CD4-positive, alpha-beta T cell treated with Interleukin-2 at 100 ng/mL for 4 hours (primary cell): ENCODE results near the gene UTS2R.
"Not testable (repeated sequence)": the region's sequence is repeated elsewhere in the genome, so short reads cannot be mapped to it uniquely, and the experiment has no call there.

Source experiments
- DNase-seq: peaks from one replicate; pipeline ENCODE4 v3.0.0-alpha.2; 2020; ENCODE audit warnings: low spot score

The UTS2R gene

DNA sequence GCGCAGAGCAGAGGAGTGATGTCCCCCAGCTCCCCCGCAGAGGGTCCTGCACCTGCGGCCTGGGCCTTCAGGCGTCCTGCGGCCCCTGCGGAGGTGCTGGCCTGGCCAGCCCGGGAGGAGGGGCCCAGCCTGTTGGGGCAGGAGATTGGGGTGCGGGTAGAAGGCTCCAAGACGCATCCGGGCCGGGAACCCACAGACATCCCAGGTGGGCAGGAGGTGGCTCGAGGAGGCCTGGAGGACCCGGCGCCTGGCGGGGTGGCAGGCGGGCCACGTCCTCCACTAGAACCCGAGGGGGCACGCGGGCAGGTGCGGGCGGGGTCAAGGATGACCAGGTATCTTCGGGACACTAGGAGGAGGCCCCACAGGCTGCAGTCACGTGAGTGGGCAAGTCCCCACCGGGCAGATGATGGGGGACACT lies 37.4 kb upstream of the UTS2R start:
- no peak for DNase-seq

DNA sequence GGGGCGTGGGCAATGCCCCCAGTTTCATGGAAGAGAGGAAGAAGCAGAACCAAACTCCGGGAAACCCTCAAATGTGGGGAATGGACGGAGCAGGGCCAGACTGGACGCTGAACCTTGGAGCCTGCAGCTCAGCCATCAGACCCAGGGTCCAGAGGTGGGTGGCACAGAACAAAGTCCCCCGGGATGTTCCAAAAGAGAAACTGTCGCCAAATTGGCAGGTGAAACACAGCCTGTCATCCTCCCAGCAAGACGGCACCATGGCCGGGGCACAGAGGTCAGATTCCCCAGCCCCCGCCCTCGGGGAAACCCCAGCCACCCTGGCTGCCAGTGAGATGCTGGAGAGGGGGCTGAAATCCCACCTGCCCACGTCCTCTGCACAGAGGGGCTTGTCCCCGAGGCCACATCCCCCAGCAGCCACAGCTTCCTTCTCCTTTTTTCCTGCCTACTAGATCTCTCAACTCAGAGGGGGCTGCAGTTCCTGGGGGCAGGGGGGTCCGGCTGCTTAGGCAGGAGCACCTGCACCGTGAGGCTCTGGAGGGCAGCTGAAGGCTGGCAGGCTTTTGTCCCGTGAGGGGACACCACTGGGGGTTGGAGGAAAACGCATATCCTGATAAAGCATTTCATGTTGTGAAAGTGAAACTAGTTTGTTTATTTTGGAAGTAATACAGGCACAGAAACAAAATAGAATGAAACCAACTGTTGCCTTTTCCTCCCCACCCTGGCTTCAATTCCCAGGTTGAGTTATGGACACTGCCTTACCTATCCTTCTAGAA lies 36.8 kb upstream of the UTS2R start:
- no peak for DNase-seq

DNA sequence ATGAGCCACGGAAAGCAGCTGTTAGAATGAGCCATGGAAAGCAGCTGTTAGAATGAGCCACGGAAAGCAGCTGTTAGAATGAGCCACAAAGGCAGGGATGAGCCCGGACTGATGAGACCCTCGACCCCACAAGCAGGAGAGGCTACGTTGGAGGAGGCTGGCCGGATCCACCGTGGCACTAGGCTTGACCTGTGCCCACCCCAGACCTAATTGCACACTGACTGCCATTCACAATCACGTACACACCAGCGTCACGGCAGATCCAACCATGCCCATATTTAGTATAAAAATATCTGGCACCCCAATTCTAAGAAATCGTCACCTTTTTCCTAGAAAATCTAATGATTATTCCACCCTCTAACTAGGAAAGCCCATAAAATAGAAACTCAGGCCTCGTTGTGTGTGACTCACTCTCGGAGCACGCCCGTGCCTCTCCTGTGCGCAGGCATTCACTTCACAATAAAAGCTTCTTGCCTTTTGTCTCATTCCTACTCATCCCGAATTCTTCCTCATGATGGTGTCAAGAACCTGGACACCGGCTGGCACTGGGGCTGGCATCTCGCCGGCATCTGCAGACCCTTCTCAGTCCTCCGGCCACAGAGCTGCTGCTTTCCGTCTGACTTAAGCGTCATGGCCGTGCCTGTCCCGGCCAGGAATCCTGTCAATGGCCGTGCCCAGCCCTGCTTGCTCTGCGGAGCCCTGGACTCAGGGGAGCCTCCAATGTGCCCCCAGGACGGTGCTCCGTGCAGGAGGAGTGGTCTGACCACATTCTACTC lies 32.5 kb upstream of the UTS2R start:
- peak; percentile 34 for DNase-seq

DNA sequence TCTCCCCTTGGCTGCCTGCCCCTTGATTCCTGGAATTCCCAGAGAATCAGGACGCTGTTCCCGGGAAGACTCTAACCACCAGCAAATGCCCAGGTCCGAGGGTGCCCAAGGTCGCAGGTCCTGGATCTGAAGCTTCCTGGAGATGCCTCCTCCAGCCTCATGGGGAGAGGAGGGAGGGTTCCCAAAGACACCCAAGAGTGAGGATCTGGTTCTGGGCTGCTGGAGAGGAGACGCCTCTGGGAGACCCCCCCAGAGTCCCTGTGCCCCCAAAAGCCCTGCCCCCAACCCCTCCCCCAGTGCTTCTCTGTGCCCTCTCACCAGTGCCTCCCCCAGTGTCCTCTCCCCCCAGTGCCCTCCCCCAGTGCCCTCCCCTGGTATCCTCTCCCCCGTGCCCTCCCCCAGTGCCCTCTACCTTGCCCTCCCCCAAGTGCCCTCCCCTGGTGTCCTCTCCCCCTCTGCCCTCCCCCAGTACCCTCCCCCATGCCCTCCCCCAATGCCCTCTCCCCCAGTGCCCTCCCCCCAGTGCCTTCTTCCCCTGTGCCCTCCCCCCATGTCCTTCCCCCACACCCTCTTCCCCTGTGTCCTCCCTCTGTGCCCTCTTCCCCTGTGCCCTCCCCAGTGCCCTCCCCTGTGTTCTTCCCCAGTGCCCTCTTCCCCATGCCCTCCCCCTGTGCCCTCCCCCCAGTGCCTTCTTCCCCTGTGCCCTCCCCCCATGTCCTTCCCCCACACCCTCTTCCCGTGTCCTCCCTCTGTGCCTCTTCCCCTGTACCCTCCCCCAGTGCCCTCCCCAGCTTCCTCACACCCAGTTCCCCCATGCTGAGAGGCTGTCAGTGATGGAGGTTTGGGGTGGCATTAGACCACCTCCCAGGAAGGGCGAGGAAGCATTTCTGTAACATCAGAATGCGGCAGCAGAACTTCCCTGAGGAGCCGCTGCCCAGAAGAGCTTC lies 31.7 kb upstream of the UTS2R start:
- no peak for DNase-seq

DNA sequence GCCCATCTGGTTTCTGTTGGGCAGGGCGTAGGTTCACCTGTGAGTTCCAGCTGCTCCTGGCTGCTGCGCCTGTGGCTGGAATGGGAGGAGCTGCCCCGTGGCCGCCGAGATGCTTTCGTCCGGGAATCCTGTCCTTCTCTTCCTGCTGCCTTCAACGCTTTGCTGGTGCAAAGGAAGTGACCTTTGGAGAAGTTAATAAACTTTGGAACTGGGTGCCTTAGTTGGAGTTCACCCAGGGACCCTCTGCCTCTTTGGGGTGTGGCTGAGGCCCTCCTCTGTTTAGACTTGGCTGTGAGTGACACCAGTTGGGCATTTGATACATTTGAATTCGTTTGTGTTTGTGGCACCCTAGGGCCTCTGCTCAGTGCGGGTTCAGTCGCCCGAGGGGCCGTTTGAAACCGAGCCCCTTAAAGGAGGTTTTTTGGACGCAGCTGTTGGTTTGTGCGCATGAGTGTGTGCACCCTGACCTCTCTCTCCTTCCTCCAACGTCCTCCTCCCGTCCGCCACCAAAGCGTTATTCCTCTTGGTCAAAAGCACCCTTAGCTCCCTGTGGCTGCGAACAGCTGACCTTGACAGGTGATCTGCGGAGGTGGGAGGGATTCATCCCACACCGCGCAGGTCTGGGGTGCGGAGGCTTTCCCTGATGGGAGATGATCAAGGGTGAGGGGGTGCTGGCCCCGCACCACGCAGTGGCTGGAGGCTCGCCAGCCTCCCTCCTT lies 29.0 kb upstream of the UTS2R start:
- DNase-seq = no peak

DNA sequence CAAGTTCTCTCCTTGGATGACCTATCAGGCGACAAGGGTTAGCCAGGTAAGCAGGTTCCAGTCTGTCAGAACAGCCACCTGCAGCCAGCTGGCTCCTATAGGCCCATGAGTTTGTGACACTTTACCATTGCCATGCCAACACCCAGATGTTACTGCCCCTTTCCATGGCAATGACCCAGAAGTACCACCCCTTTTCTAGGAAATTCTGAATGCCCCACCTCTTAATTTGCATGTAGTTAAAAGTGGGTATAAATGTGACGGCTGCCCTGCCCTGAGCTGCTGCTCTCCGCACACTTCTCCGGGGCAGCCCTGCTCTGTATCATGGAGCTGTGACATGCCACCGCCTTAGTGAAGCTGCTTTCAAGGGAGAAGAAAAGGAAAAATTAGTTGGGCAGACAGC lies 28.0 kb upstream of the UTS2R start:
- no peak for DNase-seq

DNA sequence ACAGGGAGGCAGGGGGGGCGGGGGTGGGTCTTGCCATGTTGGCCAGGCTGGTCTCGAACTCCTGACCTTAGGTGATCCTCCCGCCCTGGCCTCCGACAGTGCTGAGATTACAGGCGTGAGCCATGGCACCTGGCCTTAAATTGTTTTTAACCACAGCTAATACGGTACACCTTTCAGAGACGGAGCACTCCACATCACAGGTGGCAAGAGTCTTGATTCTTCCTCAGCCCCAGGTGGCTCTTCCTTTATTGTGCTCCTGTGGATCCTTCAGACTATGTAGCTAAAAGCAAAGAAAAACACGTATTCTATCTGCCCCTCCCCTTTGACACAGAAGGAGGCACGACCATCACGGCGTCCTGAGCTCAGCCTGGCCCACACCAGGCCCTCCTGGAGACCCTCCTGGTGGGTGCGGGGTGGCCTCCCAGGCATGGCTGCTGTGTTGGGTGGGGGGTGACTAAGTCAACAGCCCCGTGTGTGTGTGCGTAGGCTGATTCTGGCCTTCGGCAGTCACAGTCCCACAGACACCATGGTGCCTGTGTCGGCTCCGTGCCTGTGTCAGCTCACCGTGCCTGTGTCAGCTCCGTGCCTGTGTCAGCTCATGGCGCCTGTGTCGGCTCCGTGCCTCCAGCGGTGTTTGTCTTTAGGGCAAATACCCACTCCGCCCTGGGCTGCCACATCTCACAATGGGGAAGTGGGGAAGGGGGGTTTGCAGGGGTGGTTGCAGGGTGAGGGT lies 27.2 kb upstream of the UTS2R start:
- DNase-seq = no peak

DNA sequence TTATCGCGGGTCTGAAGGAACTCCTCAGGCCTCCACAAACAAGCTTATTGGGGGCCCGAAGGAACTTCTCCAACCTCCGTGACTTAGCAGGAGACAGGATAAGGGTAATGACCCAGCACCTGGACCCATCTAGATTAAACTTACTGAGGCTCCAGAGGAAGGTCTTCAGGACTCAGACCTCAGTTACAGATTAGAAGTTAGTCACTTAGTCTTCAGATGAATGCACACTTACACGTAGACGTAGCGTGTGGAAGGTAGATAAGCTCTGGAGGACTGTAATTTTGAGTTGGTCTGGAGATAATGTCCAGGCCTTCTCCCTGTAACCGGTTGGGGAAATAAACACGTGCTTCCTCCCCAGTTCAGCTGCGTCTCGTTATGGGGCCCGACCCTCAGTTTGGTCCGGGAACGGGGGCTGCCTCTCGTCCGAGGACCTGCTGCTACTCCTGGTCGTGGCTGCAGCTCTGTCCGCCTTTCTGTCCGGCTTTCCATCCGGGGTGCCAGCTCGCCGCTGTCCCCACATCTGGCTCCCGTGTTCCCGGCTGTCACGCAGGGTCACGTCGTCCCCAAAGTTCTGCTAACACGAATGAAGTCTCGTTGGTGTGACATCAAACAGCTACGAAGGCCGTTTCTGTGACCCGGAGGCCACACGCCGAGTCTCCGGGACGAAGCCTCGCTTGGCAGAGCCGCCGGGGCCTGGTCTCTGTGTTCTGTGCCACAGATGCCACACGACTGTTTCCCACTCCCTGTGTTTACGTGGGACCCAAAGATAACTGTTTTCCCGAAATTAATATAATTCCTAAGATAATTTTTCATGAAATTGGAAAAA lies 26.2 kb upstream of the UTS2R start:
- DNase-seq = no peak

DNA sequence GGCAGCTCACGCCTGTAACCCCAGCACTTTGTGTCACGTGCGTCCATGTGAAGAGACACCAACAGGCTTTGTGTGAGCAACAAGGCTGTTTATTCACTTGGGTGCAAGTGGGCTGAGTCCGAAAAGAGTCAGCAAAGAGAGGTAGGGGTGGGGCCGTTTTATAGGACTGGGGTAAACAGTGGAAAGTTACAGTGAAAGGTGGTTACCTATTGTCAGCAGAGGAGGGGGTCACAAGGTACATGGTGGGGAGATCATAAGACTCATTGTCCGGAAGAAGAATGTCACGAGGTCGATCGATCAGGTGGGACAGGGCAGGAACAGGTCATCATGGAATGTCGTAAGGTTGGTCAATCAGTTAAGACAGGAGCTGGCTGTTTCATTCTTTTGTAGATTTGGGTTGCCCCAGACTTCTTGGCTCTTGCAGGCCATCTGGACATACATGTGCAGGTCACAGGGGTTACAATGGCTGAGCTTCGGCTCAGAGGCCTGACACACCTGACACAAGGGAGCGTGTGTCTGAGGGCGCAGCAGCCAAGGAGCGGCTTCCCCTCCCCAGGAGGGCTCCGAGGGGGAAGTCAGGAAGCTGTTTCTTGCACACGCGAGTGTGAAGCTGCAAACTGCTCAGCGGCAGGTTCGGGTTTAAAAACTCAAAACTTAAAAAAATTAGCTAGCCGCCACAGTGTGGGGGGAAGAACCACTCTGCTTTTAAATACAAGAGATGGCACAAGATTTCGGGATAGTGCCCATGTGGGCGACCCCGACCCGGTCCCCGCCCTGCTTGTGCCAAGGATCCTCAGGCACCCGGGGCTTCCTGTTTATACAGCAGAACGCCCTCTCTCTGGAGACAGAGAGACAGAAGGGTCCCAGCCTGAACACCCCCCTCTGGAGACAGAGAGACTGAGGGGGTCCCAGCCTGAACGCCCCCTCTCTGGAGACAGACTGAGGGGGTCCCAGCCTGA lies 24.9 kb upstream of the UTS2R start:
- no peak for DNase-seq

DNA sequence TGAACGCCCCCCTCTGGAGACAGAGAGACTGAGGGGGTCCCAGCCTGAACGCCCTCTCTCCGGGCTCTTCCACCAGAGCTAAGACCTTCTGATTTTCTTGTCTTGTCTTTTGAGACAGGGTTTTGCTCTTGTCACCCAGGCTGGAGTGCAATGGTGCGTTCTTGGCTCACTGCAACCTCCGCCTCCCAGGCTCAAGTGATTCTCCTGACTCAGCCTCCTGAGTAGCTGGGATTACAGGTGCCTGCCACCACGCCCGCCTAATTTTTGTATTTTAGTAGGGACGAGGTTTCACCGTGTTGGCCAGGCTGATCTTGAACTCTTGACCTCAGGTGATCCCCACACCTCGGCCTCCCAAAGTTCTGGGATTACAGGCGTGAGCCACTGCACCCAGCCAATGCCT lies 23.6 kb upstream of the UTS2R start:
- not testable (repeated sequence) for DNase-seq

DNA sequence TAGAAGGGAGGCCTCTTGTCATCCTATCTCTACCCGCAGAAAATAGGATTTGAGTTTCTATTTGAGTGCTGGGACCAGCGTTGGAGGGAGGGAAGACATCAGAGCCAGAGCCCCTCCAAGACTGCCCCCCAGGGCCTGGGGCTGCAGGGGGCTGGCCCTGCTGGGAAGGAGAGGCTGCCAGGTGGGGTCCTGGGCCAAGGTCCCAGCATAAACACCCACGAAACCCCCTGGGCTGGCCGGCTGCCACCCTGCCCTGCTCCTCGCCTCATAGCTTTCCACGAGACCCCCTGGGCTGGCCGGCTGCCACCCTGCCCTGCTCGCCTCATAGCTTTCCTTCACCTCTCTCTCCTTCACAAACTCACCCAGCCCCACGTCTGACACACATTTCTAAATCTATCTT lies 23.1 kb upstream of the UTS2R start:
- DNase-seq = no peak

DNA sequence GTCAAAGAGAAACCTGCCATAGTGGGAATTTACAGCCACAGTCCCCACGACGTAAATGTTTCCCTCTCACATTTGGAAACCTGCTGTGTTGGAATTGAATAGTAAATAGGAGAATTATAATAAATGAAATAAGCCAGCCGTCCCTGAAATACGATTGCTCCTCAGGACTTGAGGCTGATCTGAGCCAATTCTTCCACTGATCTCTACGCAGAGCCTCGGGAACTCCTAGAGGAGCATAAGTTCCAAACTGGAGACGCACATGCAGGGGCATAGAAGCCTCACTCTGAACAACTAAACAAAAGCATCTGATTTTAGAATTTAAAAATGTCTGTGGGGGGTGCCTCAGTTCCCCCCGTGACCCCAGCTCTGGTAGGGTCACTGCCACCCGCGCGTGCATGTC lies 22.7 kb upstream of the UTS2R start:
- DNase-seq = no peak

DNA sequence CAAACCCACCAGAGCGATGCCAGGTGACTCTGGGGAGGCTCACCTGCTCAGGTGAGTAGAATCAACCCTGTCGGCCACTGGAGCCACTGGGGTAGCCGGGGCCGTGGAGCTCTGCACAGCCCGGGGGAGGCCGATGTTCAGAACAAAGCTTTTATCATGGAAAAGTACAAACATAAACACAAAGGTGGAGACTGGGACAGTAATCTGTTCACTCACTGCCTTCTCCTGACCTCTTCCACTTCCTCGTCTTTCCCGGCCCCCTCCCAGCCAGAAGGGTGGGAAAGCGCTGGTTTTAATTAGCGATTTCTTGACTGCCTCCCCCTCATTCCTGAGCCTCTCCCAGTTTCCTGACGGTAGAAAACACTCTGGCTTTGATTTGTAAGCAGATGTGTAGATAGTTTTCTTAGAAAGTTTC lies 22.3 kb upstream of the UTS2R start:
- no peak for DNase-seq

DNA sequence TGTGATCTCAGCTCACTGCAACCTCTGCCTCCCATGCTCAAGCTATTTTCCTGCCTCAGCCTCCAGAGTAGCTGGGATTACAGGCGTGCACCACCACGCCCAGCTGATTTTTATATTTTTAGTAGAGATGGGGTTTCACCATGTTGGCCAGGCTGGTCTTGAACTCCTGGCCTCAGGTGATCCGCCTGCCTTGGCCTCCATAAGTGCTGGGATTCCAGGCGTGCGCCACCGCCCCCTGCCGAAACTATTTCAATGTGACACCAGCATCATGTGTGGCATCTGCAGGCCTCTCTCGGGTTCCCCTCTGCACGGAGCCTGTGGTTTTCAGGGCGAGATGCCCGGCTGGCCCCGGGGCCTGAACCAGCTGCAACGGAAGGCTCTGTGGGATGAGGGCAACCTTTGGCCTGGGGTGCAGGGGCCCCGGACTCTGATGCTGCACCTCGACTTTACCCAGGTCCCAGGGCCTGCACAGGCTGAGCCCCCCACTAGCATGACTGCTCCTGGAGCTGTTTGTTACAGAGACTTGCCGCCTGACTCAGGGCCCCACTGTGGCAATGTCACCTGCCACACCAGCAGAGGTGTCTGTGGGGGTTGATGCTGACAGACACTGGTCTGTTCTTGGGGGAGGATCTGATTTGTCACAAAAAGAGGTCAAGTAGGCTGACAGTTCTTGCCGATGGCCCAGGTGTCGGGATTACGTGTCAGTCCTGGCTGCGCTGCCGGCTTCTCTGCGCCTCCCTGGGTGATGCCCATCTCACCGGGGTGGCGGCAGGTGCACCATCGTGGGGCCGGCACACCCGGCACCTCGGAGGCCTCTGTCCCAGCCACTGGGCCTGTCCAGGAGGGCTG lies 21.2 kb upstream of the UTS2R start:
- DNase-seq = peak; percentile 46

DNA sequence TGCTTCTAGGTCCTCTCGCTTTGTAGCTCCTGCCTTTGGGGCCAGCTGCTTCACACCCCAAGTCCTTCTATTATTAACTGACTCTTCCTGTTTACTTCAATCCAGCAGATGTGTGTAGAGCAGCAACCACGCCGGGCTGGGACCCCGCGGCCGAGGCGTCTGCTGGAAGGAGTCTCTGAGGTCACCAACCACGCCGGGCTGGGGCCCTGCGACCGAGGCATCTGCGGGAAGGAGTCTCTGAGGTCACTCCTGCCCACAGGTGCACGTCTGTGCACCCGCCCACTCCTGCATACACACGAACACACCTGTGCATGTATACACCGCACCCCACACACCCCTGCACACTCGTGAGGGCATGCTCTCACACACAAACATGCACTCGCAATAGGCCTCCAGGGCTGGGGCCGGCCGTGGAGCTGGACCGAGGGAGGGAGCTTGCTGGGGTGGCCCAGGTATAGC lies 20.3 kb upstream of the UTS2R start:
- no peak for DNase-seq

DNA sequence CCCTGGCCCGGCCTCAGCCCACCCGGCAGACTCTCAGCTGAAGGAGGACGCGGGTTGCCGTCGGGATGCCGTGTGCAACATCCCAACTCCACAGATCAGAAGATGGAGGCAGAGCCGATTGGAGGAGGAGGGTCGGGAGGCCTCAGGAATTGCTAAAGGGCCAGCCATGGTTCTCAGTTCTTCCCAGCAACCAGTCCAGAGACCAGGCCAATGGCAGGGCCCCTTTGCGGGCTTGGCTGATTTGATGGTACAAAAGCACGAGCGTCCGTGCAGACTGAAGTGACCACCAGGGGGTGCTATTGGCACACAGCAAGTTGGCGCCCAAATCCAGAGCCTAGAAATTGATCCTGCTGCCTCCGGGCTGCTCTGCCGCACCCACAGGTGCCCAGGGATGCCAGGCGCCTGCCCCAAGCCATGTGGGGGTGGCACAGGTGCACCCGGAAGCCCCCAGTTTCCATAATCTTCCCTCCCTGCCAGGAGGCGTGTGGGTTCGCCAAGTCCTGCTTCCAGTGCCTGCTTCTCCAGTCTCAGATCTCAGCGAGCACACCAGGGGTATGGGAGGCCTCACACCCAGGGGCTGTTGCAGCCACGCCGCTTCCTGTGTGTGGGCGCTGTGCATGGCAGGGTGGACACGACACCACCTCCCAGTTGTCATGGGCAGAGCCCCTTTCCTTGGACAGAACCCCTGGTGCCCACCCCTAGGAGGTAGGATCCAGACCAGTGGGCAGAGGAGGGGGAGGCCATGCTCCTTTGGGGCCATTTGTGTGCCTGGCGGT lies 19.7 kb upstream of the UTS2R start:
- DNase-seq = peak; percentile 83

DNA sequence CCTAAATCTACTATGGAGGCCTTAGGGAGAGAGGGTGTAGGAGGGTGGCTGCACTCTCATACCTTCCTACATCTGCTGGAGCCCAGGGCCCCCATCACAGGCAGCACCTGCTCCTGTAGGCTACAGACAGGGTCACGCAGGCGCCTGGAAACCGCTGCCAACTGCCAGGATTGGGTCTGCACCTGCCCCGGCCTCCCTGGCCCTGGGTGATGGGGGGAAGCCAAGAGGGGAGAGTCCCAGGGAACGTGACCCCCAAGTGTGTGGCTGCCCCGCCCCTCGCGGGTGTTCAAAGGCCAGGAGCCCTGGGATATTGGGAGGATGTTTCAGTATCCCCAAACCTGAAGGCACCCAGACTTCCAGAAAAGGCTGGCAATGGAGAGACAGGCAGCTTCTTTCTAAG lies 18.1 kb upstream of the UTS2R start:
- no peak for DNase-seq
